Erythroblast (primary cell): Measurements from ENCODE around the gene CUX1.
"Not testable (repeated sequence)": the region's sequence is repeated elsewhere in the genome, so short reads cannot be mapped to it uniquely, and the experiment has no call there.

Experiments
- DNase-seq, 2 experiments: peaks; one replicate each; lab custom pipeline; 2025; lab: John Stamatoyannopoulos, UW
- GATA1 ChIP-seq: IDR thresholded peaks from 2 replicates; pipeline ENCODE4 v1.6.1; 2011; ENCODE audit warnings: low read depth, mild to moderate bottlenecking, control low read depth, low read length, moderate library complexity
- POLR2A ChIP-seq: IDR thresholded peaks from 2 replicates; pipeline ENCODE4 v1.6.1; 2011; ENCODE audit warnings: mild to moderate bottlenecking, low read length

CUX1 gene

GRCh38 chr7:102288285-102288930, 471.0 kb downstream of the CUX1 start:
- peak in 1 of 2 experiments; percentile 10 for DNase-seq
- TF ChIP-seq GATA1 (no peak), POLR2A (no peak)

- TF ChIP-seq POLR2A, result no peak
- TF ChIP-seq GATA1, result no peak
- no peak for DNase-seq
Observed at GRCh38 chr7:102289057-102289456, 471.6 kb downstream of the CUX1 start.

GRCh38 chr7:102291056-102291915, 473.9 kb downstream of the CUX1 start:
- no peak for TF ChIP-seq POLR2A
- no peak for TF ChIP-seq GATA1
- no peak for DNase-seq

- no peak for DNase-seq
- TF ChIP-seq GATA1 (no peak), POLR2A (no peak)
Observed at GRCh38 chr7:102291916-102292267, 474.5 kb downstream of the CUX1 start.

- no peak for DNase-seq
- TF ChIP-seq GATA1 (no peak), POLR2A (no peak)
Observed at GRCh38 chr7:102292813-102293798, 475.7 kb downstream of the CUX1 start.

GRCh38 chr7:102294589-102294988, 477.2 kb downstream of the CUX1 start:
- no peak for DNase-seq
- TF ChIP-seq GATA1, result no peak
- TF ChIP-seq POLR2A, result no peak

- TF ChIP-seq POLR2A (no peak), GATA1 (no peak)
- no peak for DNase-seq
Observed at GRCh38 chr7:102295346-102296178, 478.1 kb downstream of the CUX1 start.

GRCh38 chr7:102296179-102296438, 478.7 kb downstream of the CUX1 start:
- DNase-seq, result no peak
- TF ChIP-seq POLR2A (no peak), GATA1 (no peak)

- DNase-seq, result no peak
- TF ChIP-seq POLR2A, result no peak
- TF ChIP-seq GATA1, result no peak
Observed at GRCh38 chr7:102296514-102296913, 479.1 kb downstream of the CUX1 start.

- TF ChIP-seq POLR2A, result no peak
- TF ChIP-seq GATA1, result no peak
- DNase-seq, result no peak
Observed at GRCh38 chr7:102297487-102298218, 480.2 kb downstream of the CUX1 start.

GRCh38 chr7:102300643-102301221, 483.3 kb downstream of the CUX1 start:
- DNase-seq, result no peak
- TF ChIP-seq POLR2A, result no peak
- TF ChIP-seq GATA1, result no peak

GRCh38 chr7:102301367-102301766, 483.9 kb downstream of the CUX1 start:
- DNase-seq, result not testable (repeated sequence)

GRCh38 chr7:102302025-102302424, 484.6 kb downstream of the CUX1 start:
- no peak for DNase-seq
- TF ChIP-seq GATA1, result no peak
